Fibroblast of peridontal ligament (primary cell): ENCODE measurements around the gene VSIG10.
"Not testable (repeated sequence)": the region's sequence is repeated elsewhere in the genome, so short reads cannot be mapped to it uniquely, and the experiment has no call there.

Experiments
- DNase-seq: peaks from one replicate; pipeline ENCODE4 v3.0.0-alpha.2; 2010; ENCODE audit errors: extremely low read depth

Gene VSIG10

GRCh38 chr12:118033902-118034301 lies 69.9 kb downstream of the VSIG10 start:
- DNase-seq: peak; percentile 39

GRCh38 chr12:118033323-118033722 lies 70.5 kb downstream of the VSIG10 start:
- no peak for DNase-seq

- no peak for DNase-seq
Measured at GRCh38 chr12:118032188-118032587, 71.6 kb downstream of the VSIG10 start.

- no peak for DNase-seq
Measured at GRCh38 chr12:118029166-118029565, 74.6 kb downstream of the VSIG10 start.

DNA sequence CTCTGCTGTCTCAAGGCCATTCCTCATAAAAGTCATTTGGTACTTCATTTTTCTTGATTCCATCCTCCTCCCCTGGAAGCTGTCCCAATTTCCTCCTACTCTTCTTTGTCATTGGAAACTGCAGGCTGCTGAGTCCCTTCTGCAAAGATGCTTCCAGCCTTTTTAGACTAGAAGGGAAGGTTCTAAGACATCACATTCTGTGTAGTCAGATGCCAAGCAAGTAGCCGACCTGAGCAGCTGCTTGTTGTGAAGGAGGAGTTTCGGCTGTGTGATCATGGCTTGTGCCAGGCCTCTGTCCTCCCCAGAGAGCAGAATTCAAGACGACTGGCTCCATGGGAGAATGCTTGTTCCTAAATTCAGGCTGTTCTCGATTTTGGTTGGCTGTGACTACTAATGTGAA lies 78.6 kb downstream of the VSIG10 start:
- DNase-seq: no peak

DNA sequence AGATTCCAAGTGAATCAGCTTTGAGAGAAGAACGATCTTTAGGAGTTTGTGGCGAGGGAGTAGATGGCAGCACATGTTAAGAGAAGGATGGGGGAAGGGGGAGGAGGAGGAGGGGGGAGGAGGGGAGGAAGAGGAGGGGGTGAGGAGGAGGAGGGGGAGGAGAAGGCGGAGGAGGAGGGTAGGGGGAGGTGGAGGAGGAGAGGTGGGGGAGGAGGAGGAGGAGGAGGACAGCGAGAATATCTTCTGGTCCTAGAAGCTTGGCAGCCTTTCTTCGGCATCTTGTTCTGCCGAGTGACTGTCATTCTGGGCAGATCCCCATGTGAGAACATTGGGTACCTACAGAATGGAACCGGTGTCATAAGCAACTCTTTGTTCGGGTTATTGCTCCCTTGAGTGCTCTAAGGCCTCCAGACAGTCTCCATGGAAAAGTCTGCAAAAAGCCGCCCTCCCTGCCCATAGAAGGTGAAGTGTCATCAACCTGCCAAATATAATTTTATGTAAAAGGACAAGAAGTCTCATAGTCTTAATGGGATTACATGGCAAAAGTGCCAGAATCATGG lies 80.4 kb downstream of the VSIG10 start:
- DNase-seq: no peak

- no peak for DNase-seq
Measured at GRCh38 chr12:118022728-118023109, 81.1 kb downstream of the VSIG10 start.

DNA sequence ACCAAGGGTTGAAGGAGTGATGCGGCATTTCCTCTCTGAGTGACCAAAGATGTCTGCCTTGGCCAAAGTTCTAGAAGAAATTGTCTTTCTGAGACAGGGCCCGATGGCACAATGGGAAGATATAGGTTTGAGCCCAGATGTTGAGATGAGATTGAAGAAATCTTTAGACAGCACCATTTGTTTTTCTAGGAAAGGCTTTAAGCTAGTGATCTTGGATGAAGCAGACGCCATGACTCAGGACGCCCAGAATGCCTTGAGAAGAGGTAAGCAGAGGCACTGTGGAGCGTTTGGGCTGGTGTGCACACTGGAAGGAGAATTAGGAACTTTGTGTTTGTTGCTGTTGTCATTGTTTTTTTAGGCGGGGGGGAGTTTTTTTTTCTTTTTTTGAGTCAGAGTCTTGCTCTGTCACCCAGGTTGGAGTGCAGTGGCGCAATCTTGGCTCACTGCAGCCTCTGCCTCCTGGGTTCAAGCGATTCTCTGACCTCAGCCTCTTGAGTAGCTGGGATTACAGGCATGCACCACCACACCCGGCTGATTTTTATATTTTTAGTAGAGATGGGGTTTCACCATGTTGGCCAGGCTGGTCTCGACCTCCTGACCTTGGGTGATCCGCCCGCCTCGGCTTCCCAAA lies 81.6 kb downstream of the VSIG10 start:
- not testable (repeated sequence) for DNase-seq

DNA sequence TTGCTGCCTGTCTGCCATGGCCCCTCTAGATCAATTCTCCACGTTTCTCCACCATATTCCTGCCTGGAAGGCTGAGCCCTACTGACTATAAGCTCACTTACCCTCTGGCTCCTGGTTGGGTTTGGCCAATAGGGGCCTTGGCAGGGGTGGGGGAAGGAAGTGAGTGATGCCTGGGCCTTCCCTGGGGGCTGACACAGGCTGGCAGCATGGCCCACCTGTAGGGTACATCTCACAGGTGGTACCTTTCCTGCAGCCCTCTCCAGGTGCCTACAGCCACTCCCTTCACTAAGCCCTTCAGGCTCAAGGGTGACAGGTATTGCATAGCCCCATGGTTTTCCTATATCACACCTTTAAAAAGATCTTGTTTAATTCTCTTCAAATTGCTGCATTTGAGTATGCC lies 83.8 kb downstream of the VSIG10 start:
- no peak for DNase-seq

DNA sequence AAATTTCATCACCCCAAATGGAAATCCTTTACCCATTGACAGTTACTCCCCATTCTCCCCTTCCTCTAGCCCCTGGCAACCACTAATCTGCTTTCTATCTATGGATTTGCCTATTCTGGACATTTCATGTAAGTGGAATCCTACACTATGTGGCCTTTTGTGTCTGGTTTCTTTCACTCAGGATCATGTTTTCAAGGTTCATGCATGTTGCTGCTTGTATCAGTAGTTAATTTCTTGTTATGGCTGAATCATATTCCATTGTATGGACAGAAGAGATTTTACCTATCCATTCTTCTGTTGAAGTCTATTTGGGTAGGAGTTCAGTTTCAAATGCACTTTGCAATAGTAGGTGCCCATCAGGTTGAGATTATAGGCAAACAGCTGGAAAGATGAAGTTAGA lies 85.9 kb downstream of the VSIG10 start:
- no peak for DNase-seq

DNA sequence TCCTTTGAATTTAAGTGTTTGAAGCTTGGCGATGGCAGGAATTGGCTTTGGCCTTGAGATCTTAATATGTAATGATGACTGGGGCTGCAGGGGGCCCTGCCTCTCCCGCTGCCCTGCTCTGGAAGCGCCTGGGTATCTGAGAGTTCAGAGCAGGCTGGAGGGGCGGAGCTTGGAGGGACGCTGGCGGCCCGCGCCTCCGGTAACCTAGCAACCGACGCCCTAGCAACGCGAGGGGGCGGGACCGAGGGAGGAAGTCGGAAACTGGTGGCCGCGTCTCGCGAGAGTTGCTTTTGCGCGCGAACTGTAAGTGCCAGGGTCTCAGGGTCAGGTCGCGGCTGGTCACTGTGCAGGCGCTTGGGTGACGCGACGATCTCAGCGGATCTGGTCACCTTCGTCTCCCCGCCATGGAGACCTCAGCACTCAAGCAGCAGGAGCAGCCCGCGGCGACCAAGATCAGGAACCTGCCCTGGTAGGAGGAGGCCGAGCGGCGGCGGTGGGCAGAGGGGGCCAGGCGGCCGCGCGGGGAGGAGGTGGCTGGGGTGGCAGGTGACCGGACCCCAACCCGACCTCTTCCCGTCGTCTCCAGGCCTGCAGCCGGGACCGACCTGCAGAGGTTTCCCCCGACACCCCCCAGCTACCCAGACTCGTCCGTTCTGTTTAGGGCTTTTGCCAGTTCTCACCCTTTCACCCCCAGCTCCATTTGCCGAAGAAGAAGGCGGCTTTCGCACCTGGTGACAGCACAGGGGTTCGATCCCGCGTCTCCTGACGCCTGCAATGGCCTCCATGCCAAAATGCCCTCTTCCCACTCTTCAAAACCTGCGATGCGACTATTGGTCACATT lies 87.2 kb downstream of the VSIG10 start, which contains the start of gene RFC5:
RFC5 (plus strand) TSS at position 280 of the 841 bp plus-strand sequence; CDS start at position 405, 125 bp downstream.
- peak; percentile 94 for DNase-seq

DNA sequence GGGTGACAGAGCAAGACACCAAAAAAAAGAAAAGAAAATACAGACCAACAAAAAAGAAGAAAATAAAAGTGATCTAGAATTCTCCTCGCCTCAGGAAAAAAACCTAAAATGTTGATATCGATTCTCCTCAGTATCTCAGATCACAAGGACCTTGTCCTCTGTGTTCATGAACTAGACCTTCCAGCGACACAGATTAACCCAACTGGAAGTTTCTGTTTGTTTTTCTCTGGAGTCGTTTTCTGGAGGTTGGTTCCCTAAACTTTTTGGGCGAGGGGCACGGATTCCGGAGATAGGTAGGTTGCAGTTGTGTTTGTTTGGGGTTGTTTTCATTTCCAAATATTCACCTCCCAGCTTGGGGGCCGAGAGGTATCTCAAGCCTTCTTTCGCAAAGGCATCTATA lies 87.9 kb downstream of the VSIG10 start:
- peak; percentile 8 for DNase-seq

DNA sequence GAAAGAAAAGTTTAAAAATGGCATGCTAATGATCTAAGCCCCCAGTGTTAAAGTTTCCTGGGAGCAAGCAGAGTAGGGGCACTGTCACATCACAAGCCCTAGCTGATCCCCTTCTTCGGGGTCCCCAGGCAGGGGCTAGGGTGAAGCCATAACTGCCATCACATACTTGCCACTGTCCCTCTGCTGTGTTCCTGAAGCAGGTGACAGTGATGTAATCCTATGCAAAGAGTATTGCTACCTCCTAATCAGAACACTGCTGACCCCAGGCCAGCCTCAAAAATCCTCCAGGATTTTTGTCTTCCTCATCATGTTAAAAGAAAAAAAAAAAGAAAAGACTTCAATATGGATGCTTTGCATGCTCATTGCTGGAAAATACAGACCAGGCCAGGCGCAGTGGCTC lies 88.5 kb downstream of the VSIG10 start:
- DNase-seq: no peak
